Measurements from ENCODE around the gene LUC7L2. TPM values are rescaled to one million over a fixed set of nuclear protein-coding genes. Genes with fewer than 3 reads are reported as not detected.
A peak's percentile ranks its signal among the peaks of the same experiment; 100 is the strongest.

Gene LUC7L2
- total and polyA plus RNA-seq, 9 of the 15 experiments (the other 6 are each of a cell fraction or from before 2014, with no cell fraction given) = 56.1 to 207 (median 141) TPM

DNA sequence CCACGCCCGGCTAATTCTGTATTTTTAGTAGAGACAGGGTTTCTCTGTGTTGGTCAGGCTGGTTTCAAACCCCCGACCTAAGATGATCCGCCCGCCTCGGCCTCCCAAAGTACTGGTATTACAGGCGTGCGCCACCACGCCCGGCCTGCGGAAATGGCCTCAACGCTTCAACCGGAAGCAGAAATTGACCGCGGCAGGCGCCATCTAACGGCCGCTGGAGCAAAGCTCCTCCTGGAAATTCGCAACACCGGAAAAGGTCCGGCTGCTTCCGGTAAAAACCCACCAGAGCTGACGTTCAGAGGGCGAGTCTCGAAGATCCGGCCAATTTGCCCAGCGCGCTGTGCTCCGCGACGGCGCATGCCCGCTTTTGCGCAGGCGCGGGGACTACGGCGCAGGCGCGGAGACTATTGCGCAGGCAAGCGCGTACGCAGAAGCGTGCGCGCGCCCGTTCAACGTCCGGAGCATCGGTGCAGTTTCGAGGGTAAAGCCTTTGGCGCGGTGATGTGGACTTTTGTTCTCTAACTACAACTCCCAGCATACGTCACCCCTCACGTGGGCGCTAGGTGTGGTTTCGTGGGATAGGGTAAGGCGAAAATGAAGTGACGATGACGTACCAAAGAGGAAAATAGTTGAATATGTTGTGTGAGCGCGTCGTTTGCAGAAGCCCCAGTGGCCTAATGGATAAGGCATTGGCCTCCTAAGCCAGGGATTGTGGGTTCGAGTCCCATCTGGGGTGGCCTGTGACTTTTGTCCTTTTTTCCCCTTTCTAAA, 19.5 kb upstream of the LUC7L2 start (continued):
- TF ChIP-seq, protein P1, sequence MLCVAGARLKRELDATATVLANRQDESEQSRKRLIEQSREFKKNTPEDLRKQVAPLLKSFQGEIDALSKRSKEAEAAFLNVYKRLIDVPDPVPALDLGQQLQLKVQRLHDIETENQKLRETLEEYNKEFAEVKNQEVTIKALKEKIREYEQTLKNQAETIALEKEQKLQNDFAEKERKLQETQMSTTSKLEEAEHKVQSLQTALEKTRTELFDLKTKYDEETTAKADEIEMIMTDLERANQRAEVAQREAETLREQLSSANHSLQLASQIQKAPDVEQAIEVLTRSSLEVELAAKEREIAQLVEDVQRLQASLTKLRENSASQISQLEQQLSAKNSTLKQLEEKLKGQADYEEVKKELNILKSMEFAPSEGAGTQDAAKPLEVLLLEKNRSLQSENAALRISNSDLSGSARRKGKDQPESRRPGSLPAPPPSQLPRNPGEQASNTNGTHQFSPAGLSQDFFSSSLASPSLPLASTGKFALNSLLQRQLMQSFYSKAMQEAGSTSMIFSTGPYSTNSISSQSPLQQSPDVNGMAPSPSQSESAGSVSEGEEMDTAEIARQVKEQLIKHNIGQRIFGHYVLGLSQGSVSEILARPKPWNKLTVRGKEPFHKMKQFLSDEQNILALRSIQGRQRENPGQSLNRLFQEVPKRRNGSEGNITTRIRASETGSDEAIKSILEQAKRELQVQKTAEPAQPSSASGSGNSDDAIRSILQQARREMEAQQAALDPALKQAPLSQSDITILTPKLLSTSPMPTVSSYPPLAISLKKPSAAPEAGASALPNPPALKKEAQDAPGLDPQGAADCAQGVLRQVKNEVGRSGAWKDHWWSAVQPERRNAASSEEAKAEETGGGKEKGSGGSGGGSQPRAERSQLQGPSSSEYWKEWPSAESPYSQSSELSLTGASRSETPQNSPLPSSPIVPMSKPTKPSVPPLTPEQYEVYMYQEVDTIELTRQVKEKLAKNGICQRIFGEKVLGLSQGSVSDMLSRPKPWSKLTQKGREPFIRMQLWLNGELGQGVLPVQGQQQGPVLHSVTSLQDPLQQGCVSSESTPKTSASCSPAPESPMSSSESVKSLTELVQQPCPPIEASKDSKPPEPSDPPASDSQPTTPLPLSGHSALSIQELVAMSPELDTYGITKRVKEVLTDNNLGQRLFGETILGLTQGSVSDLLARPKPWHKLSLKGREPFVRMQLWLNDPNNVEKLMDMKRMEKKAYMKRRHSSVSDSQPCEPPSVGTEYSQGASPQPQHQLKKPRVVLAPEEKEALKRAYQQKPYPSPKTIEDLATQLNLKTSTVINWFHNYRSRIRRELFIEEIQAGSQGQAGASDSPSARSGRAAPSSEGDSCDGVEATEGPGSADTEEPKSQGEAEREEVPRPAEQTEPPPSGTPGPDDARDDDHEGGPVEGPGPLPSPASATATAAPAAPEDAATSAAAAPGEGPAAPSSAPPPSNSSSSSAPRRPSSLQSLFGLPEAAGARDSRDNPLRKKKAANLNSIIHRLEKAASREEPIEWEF (CRISPR knock-in tag; IDR thresholded peaks at IDR 0.05) = 0 out of 2 replicates have a peak, but pooled peaks have one; percentile 2
- TF ChIP-seq XRCC4 (IDR thresholded peaks at IDR 0.05; ENCODE audit: extremely low read depth, insufficient read depth, insufficient read length) (no peak), EP300 (IDR thresholded peaks at IDR 0.05; ENCODE audit: low read length) (peak; percentile 81), SRSF3 (IDR thresholded peaks at IDR 0.05; ENCODE audit: insufficient read depth, low read length) (no peak), DIDO1 (tag; IDR thresholded peaks at IDR 0.05; ENCODE audit: low read depth) (peak; percentile 94), POLR3G (IDR thresholded peaks at IDR 0.05; ENCODE audit: extremely low read depth, insufficient read length, insufficient replicate concordance) (peak; percentile 87), E2F3 (CRISPR knock-in tag; IDR thresholded peaks at IDR 0.05) (peak; percentile 10), TBP (optimal IDR thresholded peaks at IDR 0.05; ENCODE audit: low read depth, low read length) (peak; percentile 99), NONO (IDR thresholded peaks at IDR 0.05; ENCODE audit: low read depth in 2 of 2, low read length in 1 of 2) (peak; percentile 27 to 71; a peak in 1 of 4 replicates), MEF2A (IDR thresholded peaks at IDR 0.05; ENCODE audit: control insufficient read depth, low read depth, low read length) (peak; percentile 12; the same call in 1 of the 2 replicates), ZNF274 (IDR thresholded peaks at IDR 0.05; ENCODE audit: borderline replicate concordance, low read depth, low read length) (peak; percentile 69), PHB2 (IDR thresholded peaks at IDR 0.05; ENCODE audit: low read depth) (no peak), KLF13 (tag; IDR thresholded peaks at IDR 0.05; ENCODE audit: borderline replicate concordance, low read depth) (peak; percentile 67), SMAD4 (CRISPR knock-in tag; conservative IDR thresholded peaks at IDR 0.05) (peak; percentile 92), CCNT2 (IDR thresholded peaks at IDR 0.05; ENCODE audit: borderline replicate concordance, extremely low read depth, insufficient read length, low read depth, low read length) (peak; percentile 88), YBX1 (IDR thresholded peaks at IDR 0.05) (no peak), ZNF561 (CRISPR knock-in tag; conservative IDR thresholded peaks at IDR 0.05) (no peak), ZNF133 (CRISPR knock-in tag; IDR thresholded peaks at IDR 0.05) (no peak), ZNF316 (IDR thresholded peaks at IDR 0.05) (0 out of 2 replicates have a peak, but pooled peaks have one; percentile 25), GATAD2A (IDR thresholded peaks at IDR 0.05) (peak; percentile 36; the same call in 1 of the 2 replicates), TEAD1 (CRISPR knock-in tag; IDR thresholded peaks at IDR 0.05) (peak; percentile 72 to 79; a peak in 2 of 4 replicates), MAZ (CRISPR knock-in tag; conservative IDR thresholded peaks at IDR 0.05 in 1 of 2, IDR thresholded peaks at IDR 0.05 in 1 of 2) (peak; percentile 62 to 71; a peak in 2 of 4 replicates), CXXC5 (CRISPR knock-in tag; IDR thresholded peaks at IDR 0.05) (peak; percentile 97), NFYB (IDR thresholded peaks at IDR 0.05; ENCODE audit: extremely low read depth, insufficient read length) (no peak)
